Tibial nerve (tissue), 4 donors: ENCODE data around the gene FYTTD1. TPM values are rescaled to one million over a fixed set of nuclear protein-coding genes. Genes with fewer than 3 reads are reported as not detected.

Source experiments
- DNase-seq, 2 donors: peaks; one replicate each; pipeline ENCODE4 v3.0.0-alpha.2; 2019; ENCODE audit warnings: low spot score in 2 of 2
- H3K27ac ChIP-seq, 4 donors: fragments of 200-600 bp; sonication (generic) in 3 of 4; one replicate each; pipeline ENCODE4 v1.5.1; 2017 to 2019; ENCODE audit warnings: mild to moderate bottlenecking in 1 of 4
- H3K27me3 ChIP-seq, 2 donors: fragments of 200-600 bp; sonication (generic) in 1 of 2; one replicate each; pipeline versions ENCODE4 v1.5.1 to v1.6.0; 2017 to 2019
- H3K36me3 ChIP-seq, 3 donors: fragments of 200-600 bp; sonication (generic); one replicate each; pipeline ENCODE4 v1.5.1; 2018 to 2019
- H3K4me1 ChIP-seq, 4 donors: fragments of 200-600 bp; sonication (generic) in 3 of 4; one replicate each; pipeline ENCODE4 v1.5.1; 2017 to 2019
- H3K4me3 ChIP-seq, 4 donors: fragments of 200-600 bp; sonication (generic) in 3 of 4; one replicate each; pipeline ENCODE4 v1.5.1; 2017 to 2019; ENCODE audit warnings: mild to moderate bottlenecking in 1 of 4, moderate library complexity in 1 of 4
- H3K9me3 ChIP-seq, 4 donors: fragments of 200-600 bp; sonication (generic) in 3 of 4; one replicate each; pipeline ENCODE4 v1.5.1; 2017 to 2019
- EP300 ChIP-seq, 2 donors: sonication (generic); formaldehyde crosslinking; IDR thresholded peaks; one replicate each; pipeline ENCODE4 v1.6.1; 2017; ENCODE audit warnings: antibody characterized with exemption in 2 of 2, mild to moderate bottlenecking in 1 of 2
- POLR2A ChIP-seq, 2 donors: fragments of 450-650 bp; IDR thresholded peaks; one replicate each; pipeline ENCODE4 v1.6.1; 2017; ENCODE audit warnings: antibody characterized with exemption in 2 of 2, mild to moderate bottlenecking in 2 of 2, moderate library complexity in 2 of 2
- WGBS, 2 donors: methylation state at CpG; one replicate each; pipeline ENCODE4 v1.1.5; 2018; 5-methylcytosine and 5-hydroxymethylcytosine counted together
- total RNA-seq, 4 donors: library from RNA; depleted of rRNA; stranded (reverse); fragments of >200 nt; gene quantifications; one replicate each; pipeline ENCODE4 v1.1.0, GENCODE V29; 2016
- TF ChIP-seq, protein P1 (sequence below), 5 experiments: fragments of 200-600 bp in 3 of 5; fragments of 450-650 bp in 2 of 5; sonication (generic) in 3 of 5; IDR thresholded peaks; one replicate each; pipeline ENCODE4 v1.5.1; 2016 to 2019; ENCODE audit warnings: antibody characterized with exemption in 5 of 5, mild to moderate bottlenecking in 3 of 5, moderate library complexity in 2 of 5

The FYTTD1 gene
- total RNA-seq, 4 donors from 2014 or later, result 27.2 to 48.6 (median 41.2) TPM

GRCh38 chr3:197791892-197792647, 42.4 kb downstream of the FYTTD1 start:
- H3K4me3 ChIP-seq, result peak overlapping the region; percentile 77 to 96 (median 85)
- TF ChIP-seq, protein P1, sequence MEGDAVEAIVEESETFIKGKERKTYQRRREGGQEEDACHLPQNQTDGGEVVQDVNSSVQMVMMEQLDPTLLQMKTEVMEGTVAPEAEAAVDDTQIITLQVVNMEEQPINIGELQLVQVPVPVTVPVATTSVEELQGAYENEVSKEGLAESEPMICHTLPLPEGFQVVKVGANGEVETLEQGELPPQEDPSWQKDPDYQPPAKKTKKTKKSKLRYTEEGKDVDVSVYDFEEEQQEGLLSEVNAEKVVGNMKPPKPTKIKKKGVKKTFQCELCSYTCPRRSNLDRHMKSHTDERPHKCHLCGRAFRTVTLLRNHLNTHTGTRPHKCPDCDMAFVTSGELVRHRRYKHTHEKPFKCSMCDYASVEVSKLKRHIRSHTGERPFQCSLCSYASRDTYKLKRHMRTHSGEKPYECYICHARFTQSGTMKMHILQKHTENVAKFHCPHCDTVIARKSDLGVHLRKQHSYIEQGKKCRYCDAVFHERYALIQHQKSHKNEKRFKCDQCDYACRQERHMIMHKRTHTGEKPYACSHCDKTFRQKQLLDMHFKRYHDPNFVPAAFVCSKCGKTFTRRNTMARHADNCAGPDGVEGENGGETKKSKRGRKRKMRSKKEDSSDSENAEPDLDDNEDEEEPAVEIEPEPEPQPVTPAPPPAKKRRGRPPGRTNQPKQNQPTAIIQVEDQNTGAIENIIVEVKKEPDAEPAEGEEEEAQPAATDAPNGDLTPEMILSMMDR (IDR thresholded peaks at IDR 0.05), result no peak
- 13% methylated on average over 25 of the region's 25 CpGs for WGBS, 2 donors
- H3K27me3 ChIP-seq, result no peaks in the 10 kb centered on the region
- H3K27ac ChIP-seq, result peak overlapping the region; percentile 90 to 99 (median 97)
- H3K36me3 ChIP-seq, result no peaks in the 10 kb centered on the region
- no peaks in the 10 kb centered on the region for H3K9me3 ChIP-seq
- H3K4me1 ChIP-seq, result peaks cover 0 to 38% (median 22%) of the 10 kb centered on the region in 4 donors
- DNase-seq, result peak in 1 of 2 donors; percentile 16

DNA sequence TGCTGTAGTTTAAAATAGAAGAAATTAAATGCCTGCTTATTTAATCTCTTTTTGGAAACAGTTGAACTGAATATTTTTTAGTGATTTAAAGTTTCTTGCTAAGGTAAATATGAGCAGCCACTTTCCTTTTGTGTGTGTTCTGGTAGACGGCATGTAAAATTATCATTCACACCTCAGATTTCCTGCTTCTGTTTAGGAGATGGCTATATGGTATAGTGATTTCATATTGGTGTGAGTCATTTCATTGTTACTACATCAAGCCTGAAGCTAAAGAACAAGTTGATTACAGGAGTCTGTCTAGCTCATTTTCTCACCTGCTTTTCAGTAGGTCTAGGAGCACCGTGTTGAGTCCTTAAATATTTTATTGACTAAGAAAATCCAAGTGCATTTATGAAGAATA, 43.6 kb downstream of the FYTTD1 start:
- no peaks in the 10 kb centered on the region for H3K36me3 ChIP-seq
- WGBS, 2 donors, result 17 to 23% methylated on average over 2 of the region's 2 CpGs
- no peaks in the 10 kb centered on the region for H3K9me3 ChIP-seq
- H3K27me3 ChIP-seq, result no peaks in the 10 kb centered on the region
- no peak for DNase-seq
- no peak overlapping the region for H3K4me3 ChIP-seq
- TF ChIP-seq POLR2A (IDR thresholded peaks at IDR 0.05) (no peak), EP300 (IDR thresholded peaks at IDR 0.05) (no peak)
- TF ChIP-seq, protein P1 (IDR thresholded peaks at IDR 0.05), result no peak
- peaks cover 0 to 43% (median 22%) of the 10 kb centered on the region in 4 donors for H3K4me1 ChIP-seq
- peak overlapping the region in 2 of 4 donors; percentile 99 for H3K27ac ChIP-seq

DNA sequence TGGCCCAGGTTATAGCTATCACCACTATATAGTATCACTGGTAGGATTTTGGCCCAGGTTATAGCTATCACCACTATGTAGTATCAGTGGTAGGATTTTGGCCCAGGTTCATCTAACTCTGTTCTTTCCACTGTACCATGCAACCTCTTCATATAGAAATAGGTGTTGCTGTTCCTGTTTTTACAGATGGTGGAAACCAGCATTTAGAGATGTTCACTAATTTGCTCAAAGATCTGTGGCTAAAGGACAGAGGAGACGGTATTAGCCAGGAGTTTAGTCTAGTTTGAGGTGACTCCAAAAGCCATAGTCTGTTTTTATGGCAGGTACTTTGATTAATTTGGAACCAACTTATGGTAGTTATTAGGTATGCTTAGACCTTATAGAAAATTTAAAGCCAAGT, 44.4 kb downstream of the FYTTD1 start:
- no peaks in the 10 kb centered on the region for H3K36me3 ChIP-seq
- TF ChIP-seq, protein P1 (IDR thresholded peaks at IDR 0.05), result no peak
- TF ChIP-seq EP300 (IDR thresholded peaks at IDR 0.05), result no peak
- TF ChIP-seq POLR2A (IDR thresholded peaks at IDR 0.05), result no peak
- DNase-seq, result no peak
- 85 to 93% methylated on average over 1 of the region's 1 CpG for WGBS, 2 donors
- H3K27me3 ChIP-seq, result no peaks in the 10 kb centered on the region
- H3K4me1 ChIP-seq, result peaks cover 0 to 52% (median 26%) of the 10 kb centered on the region in 4 donors
- peak overlapping the region in 2 of 4 donors; percentile 99 for H3K27ac ChIP-seq
- no peaks in the 10 kb centered on the region for H3K9me3 ChIP-seq
- H3K4me3 ChIP-seq, result no peak overlapping the region

DNA sequence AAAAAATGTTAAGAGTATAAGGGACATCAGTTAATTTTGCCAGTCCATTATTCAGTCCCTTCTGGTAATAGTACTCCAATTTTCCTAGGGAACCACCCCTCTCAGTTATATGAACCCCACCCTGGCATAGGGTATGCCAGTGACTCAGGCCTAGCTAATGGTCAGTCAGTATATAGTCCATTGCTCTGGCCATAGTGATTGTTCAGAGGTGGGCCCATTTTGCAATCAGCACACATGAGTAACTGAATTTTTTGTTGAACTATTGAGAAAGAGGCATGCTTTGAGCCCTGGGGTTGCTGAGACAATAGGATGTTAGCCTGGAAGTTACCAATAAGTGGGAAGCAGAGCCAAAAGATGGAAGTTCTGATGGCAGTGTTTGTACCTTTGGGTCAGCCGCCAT, 45.5 kb downstream of the FYTTD1 start:
- H3K9me3 ChIP-seq, result no peaks in the 10 kb centered on the region
- TF ChIP-seq EP300 (IDR thresholded peaks at IDR 0.05), result peak in 1 of 2 donors; percentile 27
- TF ChIP-seq, protein P1 (IDR thresholded peaks at IDR 0.05), result no peak
- H3K4me1 ChIP-seq, result peaks cover 0 to 56% (median 27%) of the 10 kb centered on the region in 4 donors
- no peaks in the 10 kb centered on the region for H3K36me3 ChIP-seq
- H3K27ac ChIP-seq, result peak overlapping the region in 1 of 4 donors; percentile 99
- H3K4me3 ChIP-seq, result no peak overlapping the region
- DNase-seq, result no peak
- 94 to 100% methylated on average over 1 of the region's 1 CpG for WGBS, 2 donors
- no peaks in the 10 kb centered on the region for H3K27me3 ChIP-seq

DNA sequence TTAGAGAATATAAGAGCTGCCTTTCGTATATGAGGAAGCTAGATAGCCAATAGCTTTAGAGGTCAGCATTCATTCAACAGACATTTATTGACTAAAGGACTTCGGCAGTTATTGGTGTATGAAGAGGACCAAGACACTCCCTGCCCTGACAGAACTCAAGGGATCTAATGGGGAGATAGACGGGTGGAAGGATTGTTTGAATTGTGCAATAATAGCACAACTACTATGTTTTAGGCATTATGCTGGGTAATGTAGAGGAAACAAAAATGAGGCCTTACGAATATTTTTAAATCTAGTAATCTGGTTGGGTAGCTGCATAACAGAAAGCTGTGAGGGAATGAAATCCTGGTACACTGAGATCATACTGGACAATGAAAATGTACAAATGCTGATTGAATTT, 46.4 kb downstream of the FYTTD1 start:
- no peak for DNase-seq
- H3K27ac ChIP-seq, result peak overlapping the region in 1 of 4 donors; percentile 37
- TF ChIP-seq EP300 (IDR thresholded peaks at IDR 0.05) (no peak), POLR2A (IDR thresholded peaks at IDR 0.05) (no peak)
- WGBS, 2 donors, result 47 to 51% methylated on average over 4 of the region's 4 CpGs
- H3K27me3 ChIP-seq, result no peaks in the 10 kb centered on the region
- H3K36me3 ChIP-seq, result no peaks in the 10 kb centered on the region
- no peaks in the 10 kb centered on the region for H3K9me3 ChIP-seq
- no peak overlapping the region for H3K4me3 ChIP-seq
- H3K4me1 ChIP-seq, result peaks cover 0 to 51% (median 26%) of the 10 kb centered on the region in 4 donors
